ENCODE data around the gene BTRC. TPM values are rescaled to one million over a fixed set of nuclear protein-coding genes. Genes with fewer than 3 reads are reported as not detected.
"Not testable (repeated sequence)": the region's sequence is repeated elsewhere in the genome, so short reads cannot be mapped to it uniquely, and the experiment has no call there.

BTRC gene
- total RNA-seq, 1 donor = 12.6 TPM

DNA sequence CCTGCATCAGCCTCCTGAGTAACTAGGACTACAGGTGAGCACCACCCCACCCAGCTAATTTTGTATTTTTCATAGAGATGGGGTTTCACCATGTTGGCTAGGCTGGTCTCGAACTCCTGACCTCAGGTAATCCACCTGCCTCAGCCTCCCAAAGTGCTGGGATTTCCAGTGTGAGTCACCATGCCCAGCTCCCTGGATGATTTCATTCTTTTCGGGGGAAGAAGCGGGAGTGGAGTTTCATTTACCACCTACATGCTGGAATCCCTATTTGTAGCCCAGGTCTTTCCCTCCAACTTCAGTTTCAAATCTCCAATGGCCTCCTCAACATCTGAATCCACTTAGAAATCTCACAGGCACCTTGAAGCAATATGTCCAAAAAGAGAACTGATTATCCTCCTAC, 2.9 kb upstream of the BTRC start:
- no peak overlapping the region for H3K4me3 ChIP-seq (ENCODE audit: low read depth, low read length)
- TF ChIP-seq, protein P1, sequence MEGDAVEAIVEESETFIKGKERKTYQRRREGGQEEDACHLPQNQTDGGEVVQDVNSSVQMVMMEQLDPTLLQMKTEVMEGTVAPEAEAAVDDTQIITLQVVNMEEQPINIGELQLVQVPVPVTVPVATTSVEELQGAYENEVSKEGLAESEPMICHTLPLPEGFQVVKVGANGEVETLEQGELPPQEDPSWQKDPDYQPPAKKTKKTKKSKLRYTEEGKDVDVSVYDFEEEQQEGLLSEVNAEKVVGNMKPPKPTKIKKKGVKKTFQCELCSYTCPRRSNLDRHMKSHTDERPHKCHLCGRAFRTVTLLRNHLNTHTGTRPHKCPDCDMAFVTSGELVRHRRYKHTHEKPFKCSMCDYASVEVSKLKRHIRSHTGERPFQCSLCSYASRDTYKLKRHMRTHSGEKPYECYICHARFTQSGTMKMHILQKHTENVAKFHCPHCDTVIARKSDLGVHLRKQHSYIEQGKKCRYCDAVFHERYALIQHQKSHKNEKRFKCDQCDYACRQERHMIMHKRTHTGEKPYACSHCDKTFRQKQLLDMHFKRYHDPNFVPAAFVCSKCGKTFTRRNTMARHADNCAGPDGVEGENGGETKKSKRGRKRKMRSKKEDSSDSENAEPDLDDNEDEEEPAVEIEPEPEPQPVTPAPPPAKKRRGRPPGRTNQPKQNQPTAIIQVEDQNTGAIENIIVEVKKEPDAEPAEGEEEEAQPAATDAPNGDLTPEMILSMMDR (IDR thresholded peaks at IDR 0.05; ENCODE audit: insufficient read depth, low read length) = no peak
- no peak for DNase-seq (ENCODE audit: low read depth)

DNA sequence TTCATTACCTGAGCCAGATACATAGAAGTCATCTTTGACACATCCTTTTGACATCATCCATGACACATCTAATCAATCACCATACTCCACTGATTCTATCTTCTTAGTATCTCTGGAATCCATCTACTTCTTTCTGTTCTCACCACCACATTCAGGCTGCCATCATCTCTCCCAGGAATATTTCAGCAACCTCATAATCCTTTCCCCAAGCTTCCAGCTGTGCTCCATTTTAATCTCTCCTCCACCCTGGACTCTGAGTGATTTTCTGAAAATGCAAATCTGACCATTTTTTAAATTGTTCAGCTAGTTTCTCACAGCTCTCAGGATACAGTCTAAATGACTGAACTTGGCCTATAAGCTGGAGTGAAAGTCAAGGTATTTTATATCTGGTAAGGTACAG, 2.5 kb upstream of the BTRC start:
- TF ChIP-seq, protein P1 (IDR thresholded peaks at IDR 0.05; ENCODE audit: insufficient read depth, low read length) = no peak
- DNase-seq (ENCODE audit: low read depth) = no peak
- no peak overlapping the region for H3K4me3 ChIP-seq (ENCODE audit: low read depth, low read length)

DNA sequence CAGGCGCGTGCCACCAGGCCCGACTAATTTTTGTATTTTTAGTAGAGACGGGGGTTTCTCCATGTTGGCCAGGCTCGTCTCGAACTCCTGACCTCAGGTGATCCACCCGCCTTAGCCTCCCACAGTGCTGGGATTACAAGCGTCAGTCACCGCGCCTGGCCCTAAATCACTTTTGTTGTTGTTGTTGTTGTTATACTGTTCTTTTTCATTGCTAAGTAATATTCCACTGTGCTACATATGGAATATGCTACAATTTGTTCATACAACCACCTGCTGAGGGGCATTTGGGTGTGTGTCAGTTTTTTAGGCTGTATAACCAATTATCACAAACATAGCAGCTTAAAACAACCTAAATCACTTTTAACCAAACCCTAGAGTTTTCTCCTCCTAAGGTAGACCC, 1.1 kb upstream of the BTRC start:
- H3K4me3 ChIP-seq (ENCODE audit: low read depth, low read length); DNase-seq (ENCODE audit: low read depth): not testable (repeated sequence)

DNA sequence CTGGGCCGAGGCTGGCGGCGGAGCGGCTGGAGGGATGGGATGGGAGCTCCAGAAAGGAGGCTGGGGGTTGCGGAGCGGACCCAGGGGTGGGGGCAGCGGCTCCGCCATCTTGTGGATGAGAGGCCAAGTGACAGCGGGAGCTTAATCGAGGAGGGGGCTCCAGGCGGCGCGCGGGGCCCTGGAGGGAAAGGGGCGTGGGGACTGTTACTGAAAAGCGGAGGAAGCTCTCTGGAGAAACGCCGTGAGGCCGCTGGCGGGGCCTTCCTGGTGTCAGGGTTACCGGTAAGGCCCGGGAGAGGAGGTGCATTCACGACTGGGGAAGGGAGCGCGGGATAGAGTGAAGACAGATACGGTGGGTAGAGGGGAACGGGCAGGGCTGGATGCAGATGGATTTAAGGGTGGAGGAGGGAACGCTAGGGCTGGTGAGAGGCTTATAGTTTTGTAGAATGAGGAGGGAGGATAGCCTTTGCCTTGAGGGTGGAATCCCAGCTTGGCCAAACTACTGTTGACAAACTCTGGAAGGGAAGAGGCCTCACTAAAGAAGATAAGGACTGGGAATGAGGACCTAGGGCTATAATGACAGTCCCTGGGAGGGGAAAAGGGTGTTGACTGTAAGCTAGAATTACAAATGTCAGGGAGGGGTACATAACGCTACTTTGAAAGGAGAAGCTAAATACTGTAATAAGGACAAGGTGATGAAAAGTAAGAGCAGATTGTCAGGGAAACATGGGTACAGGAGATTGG, 535 bp downstream of the BTRC start:
- TF ChIP-seq, protein P1 (IDR thresholded peaks at IDR 0.05; ENCODE audit: insufficient read depth, low read length) = no peak
- H3K4me3 ChIP-seq (ENCODE audit: low read depth, low read length) = peak overlapping the region; percentile 87
- DNase-seq (ENCODE audit: low read depth) = peak; percentile 41

DNA sequence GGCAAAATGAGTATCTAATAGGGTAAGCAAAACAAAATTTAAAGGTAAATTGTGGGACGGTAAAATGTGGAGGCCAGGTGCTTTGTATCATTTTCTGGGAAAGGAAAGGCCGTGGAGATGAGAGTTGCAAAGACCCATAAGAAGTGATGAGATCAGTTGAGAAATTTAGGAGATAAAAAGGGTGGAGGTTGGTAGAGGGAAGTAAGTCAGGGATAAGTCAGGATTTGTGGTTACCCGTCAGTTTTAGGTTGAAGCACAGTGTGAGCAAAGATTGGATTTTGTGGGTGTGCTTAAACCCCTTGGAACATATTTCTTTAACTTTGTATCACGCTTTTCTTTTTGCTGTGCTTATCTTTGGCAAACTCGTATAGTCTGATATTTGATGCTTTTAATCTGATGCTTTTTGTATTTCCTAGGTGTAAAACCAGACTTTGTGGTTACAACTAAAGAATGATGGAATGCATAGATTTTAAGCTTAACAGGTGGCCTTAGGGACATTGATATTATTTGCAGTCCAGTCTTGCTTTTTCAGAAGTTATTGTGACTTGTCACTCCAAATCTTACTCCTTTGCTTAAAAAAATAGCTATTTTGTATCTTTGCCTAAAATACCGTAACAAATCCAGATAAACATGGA, 1.2 kb downstream of the BTRC start:
- DNase-seq (ENCODE audit: low read depth) = peak; percentile 11
- TF ChIP-seq, protein P1 (IDR thresholded peaks at IDR 0.05; ENCODE audit: insufficient read depth, low read length) = no peak
- H3K4me3 ChIP-seq (ENCODE audit: low read depth, low read length) = peak overlapping the region; percentile 87

DNA sequence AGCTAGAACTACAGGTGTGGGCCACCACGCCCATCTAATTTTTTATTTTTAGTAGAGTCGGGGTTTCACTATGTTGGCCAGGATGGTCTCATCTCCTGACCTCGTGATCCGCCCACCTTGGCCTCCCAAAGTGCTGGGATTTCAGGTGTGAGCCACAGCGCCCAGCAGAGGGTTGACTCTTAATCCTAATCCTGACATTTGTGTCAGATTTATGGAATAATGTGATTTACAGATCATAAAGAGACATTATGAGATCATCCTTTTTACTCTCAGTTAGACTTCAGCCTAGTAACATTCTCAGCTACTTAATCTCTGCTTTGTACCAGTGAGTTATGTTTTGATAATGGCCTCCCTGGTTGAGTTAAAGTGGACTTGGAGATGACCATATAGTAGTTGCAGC, 2.2 kb downstream of the BTRC start:
- DNase-seq (ENCODE audit: low read depth) = no peak
- no peak overlapping the region for H3K4me3 ChIP-seq (ENCODE audit: low read depth, low read length)
- TF ChIP-seq, protein P1 (IDR thresholded peaks at IDR 0.05; ENCODE audit: insufficient read depth, low read length) = no peak

DNA sequence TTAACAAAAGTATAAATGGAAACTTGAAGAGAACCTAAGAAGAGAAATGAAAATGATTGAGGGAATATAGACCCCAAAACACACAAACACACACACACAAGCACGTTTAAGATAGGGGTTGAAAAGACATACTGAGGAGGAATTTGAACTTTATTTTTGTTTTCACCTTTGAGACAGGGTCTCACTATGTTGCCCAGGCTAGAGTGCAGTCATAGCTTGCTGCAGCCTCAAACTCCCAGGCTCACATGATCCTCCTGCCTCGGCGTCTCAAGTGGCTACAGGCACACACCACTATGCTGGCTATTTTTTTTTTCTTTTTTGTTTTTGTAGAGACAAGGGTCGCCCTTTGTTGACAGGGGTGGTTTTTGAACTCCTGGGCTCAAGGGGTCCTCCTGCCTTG, 4.0 kb downstream of the BTRC start:
- no peak for DNase-seq (ENCODE audit: low read depth)

More for the DNA sequence above, 4.0 kb downstream of the BTRC start:
- TF ChIP-seq, protein P1 (IDR thresholded peaks at IDR 0.05; ENCODE audit: insufficient read depth, low read length) = no peak
- no peak overlapping the region for H3K4me3 ChIP-seq (ENCODE audit: low read depth, low read length)
